Activated naive CD4-positive, alpha-beta T cell treated with anti-CD3 and anti-CD28 coated beads, Interleukin-2, amount 10 ng/mL, durations not matched to agents 7 days and 5 days (primary cell): ENCODE data around the gene HS3ST2.

ENCODE experiments used
- CTCF ChIA-PET: fragments of 350-600 bp; sonication (Branson Sonifier 250); formaldehyde crosslinking; loops from one replicate; lab custom pipeline; 2021; ENCODE audit warnings: antibody characterized with exemption; lab: Charles Lee
- DNase-seq: peaks from one replicate; pipeline ENCODE4 v3.0.0-alpha.2; 2020
- H3K27ac Mint-ChIP-seq: one replicate; pipeline ENCODE4 v1.8.0; 2021; ENCODE audit warnings: mild to moderate bottlenecking, moderate library complexity, mixed read lengths
- H3K27me3 Mint-ChIP-seq: one replicate; pipeline ENCODE4 v1.8.0; 2021; ENCODE audit warnings: mild to moderate bottlenecking, mixed read lengths
- H3K36me3 Mint-ChIP-seq: one replicate; pipeline ENCODE4 v1.8.0; 2021; ENCODE audit warnings: mixed read lengths
- H3K4me1 Mint-ChIP-seq: one replicate; pipeline ENCODE4 v1.8.0; 2021; ENCODE audit warnings: mixed read lengths
- H3K4me3 Mint-ChIP-seq: one replicate; pipeline ENCODE4 v1.8.0; 2021; ENCODE audit warnings: mild to moderate bottlenecking, moderate library complexity, mixed read lengths
- H3K9me3 Mint-ChIP-seq: one replicate; pipeline ENCODE4 v1.8.0; 2021; ENCODE audit warnings: mixed read lengths

The HS3ST2 gene

DNA sequence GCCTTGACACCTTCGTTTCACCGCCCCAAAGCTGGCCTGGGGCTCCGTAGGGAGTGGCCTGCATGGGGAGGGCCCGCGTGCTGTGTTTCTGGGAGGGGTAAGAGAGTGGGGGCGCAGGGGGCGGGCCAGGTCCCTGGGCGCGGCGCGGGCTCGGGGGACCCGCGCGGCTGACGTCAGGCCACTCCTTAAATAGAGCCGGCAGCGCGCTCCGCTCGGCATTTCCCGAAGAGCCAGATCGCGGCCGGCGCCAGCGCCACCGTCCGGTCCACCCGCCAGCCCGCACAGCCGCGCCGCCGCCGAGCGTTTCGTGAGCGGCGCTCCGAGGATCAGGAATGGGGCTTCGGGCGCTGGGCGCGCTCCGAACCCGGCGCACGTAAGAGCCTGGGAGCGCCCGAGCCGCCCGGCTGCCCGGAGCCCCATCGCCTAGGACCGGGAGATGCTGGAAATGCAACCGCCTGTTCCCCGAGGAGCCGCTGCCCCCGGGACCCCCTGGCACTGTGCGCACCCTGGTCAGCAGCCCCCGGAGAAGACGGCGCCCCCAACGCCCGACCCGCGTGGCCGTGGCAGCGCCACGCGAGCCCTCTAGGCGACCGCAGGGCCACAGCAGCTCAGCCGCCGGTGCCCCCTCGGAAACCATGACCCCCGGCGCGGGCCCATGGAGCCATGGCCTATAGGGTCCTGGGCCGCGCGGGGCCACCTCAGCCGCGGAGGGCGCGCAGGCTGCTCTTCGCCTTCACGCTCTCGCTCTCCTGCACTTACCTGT is at the start of gene HS3ST2:
Gene HS3ST2 (plus strand): TSS at position 215 of the 763 bp plus-strand sequence. CDS start 449 bp downstream, at position 664.
- Mint-ChIP-seq H3K4me3 (peak within 1 kb of the TSS; percentile 26), H3K27ac (no peak within 1 kb of the TSS)
- CTCF ChIA-PET: no interaction called here

GRCh38 chr16:22764662-22765327 is 49.2 kb upstream of the HS3ST2 start:
- no peak overlapping the region for H3K4me3 Mint-ChIP-seq
- no peaks in the 10 kb centered on the region for H3K9me3 Mint-ChIP-seq
- H3K4me1 Mint-ChIP-seq: no peaks in the 10 kb centered on the region
- H3K36me3 Mint-ChIP-seq: no peaks in the 10 kb centered on the region
- H3K27ac Mint-ChIP-seq: no peak overlapping the region
- CTCF ChIA-PET: no interaction called here
- H3K27me3 Mint-ChIP-seq: no peaks in the 10 kb centered on the region
- DNase-seq: no peak

More for the DNA sequence above, at the start of gene HS3ST2:
- Mint-ChIP-seq H3K9me3 (peaks cover 2% of the 10 kb centered on the region), H3K4me1 (peaks cover 6% of the 10 kb centered on the region), H3K36me3 (no peaks in the 10 kb centered on the region), H3K27me3 (peaks cover 42% of the 10 kb centered on the region)
- no peak for DNase-seq

DNA sequence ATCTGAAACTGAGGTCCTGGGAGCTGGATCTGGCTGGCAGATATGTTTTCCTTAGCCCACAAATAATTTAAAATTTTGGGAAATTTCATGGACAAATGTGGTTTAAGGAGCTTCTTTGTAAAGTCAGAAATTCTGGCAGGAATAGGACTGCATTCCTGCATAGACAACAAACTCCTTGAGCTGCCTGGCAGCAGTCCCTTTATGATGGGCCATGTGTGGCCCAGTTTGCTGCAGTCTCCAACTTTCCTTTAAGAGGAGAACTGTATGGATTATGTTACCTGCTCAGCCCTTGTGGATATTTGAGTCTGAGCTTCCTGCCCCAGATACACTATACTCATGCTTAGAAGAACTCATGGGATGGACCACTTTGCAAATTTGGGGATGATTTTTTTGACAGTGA is 48.5 kb upstream of the HS3ST2 start:
- Mint-ChIP-seq H3K27ac (no peak overlapping the region), H3K4me1 (no peaks in the 10 kb centered on the region), H3K4me3 (no peak overlapping the region), H3K9me3 (no peaks in the 10 kb centered on the region), H3K27me3 (no peaks in the 10 kb centered on the region), H3K36me3 (no peaks in the 10 kb centered on the region)
- CTCF ChIA-PET: no interaction called here
- DNase-seq: no peak

DNA sequence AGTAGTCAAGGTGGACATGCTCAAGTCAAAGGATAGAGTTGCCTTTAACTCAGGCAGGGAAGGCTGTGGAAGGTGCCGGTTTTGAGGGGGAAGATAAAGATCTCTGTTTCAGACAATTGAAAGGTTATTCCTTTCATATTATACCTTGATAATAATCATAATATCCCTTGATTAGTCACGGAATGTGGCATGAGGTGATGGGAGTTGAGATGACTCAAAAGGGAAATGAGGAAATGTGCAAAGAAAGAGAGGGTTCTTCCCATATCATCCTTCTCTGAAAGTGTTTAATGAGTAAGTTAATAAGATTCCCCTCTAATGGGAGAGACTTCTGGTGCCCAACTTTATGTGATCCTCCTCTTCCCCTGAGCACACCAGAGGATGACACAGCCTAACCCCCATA is 43.1 kb upstream of the HS3ST2 start:
- no peak overlapping the region for H3K4me3 Mint-ChIP-seq
- no peak overlapping the region for H3K27ac Mint-ChIP-seq
- H3K27me3 Mint-ChIP-seq: peaks cover 11% of the 10 kb centered on the region
- no peak for DNase-seq
- H3K36me3 Mint-ChIP-seq: no peaks in the 10 kb centered on the region
- CTCF ChIA-PET: no interaction called here
- no peaks in the 10 kb centered on the region for H3K4me1 Mint-ChIP-seq
- H3K9me3 Mint-ChIP-seq: no peaks in the 10 kb centered on the region

DNA sequence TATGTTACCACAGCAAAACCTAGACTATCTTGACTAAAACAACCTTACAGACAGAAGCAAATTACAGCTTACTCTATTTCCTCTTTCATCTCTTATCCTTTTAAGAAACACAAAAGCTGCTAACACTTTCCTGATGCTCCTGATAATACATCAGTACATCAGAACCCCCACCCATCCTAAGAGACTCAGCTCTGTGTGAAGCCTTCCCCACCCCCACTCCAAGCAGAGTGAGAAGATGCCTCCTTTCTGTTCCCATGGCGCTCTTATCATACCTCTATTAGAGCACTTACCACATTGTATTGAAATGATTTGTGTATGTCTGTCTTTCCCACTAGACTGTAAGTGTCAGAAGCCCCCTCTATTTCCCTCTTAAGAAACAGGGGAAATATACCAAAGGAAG is 42.4 kb upstream of the HS3ST2 start:
- Mint-ChIP-seq H3K9me3 (no peaks in the 10 kb centered on the region), H3K27ac (no peak overlapping the region), H3K4me3 (no peak overlapping the region), H3K36me3 (no peaks in the 10 kb centered on the region), H3K4me1 (no peaks in the 10 kb centered on the region), H3K27me3 (peaks cover 11% of the 10 kb centered on the region)
- no peak for DNase-seq
- CTCF ChIA-PET: no interaction called here

- CTCF ChIA-PET: no interaction called here
- peaks cover 15% of the 10 kb centered on the region for H3K27me3 Mint-ChIP-seq
- no peaks in the 10 kb centered on the region for H3K4me1 Mint-ChIP-seq
- no peak for DNase-seq
- no peaks in the 10 kb centered on the region for H3K36me3 Mint-ChIP-seq
- no peak overlapping the region for H3K27ac Mint-ChIP-seq
- no peak overlapping the region for H3K4me3 Mint-ChIP-seq
- no peaks in the 10 kb centered on the region for H3K9me3 Mint-ChIP-seq
Measured at GRCh38 chr16:22775220-22775922, 38.6 kb upstream of the HS3ST2 start.

- DNase-seq: no peak
- Mint-ChIP-seq H3K4me3 (no peak overlapping the region), H3K4me1 (no peaks in the 10 kb centered on the region), H3K27ac (no peak overlapping the region), H3K9me3 (no peaks in the 10 kb centered on the region), H3K27me3 (peaks cover 11% of the 10 kb centered on the region), H3K36me3 (no peaks in the 10 kb centered on the region)
- CTCF ChIA-PET: no interaction called here
Measured at GRCh38 chr16:22781480-22781879, 32.5 kb upstream of the HS3ST2 start.

DNA sequence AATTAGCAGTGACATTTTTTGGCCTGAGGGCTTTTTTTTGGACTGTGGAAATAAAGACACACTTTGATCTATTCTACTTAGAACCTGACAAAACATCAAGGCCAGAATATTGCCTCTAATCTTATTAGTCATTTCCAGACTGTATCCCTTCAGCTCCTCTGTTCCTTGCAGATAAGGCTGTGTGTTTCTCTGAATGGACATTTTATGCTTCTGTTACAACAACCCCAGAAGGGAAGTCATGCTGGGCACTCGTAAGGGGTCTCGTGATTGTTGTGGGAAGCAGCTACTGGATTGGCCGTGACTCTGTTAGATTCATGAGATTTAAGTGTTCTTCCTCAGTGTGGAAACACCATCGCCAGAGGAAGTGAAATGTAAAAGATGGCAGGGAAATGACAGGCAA is 31.6 kb upstream of the HS3ST2 start:
- peaks cover 11% of the 10 kb centered on the region for H3K27me3 Mint-ChIP-seq
- no peaks in the 10 kb centered on the region for H3K4me1 Mint-ChIP-seq
- CTCF ChIA-PET: interaction anchor here (0.6 kb wide), 1 partner anchor 1199 kb away, joined by 3 read pairs; no protein-coding TSS in a partner anchor
- DNase-seq: no peak
- H3K9me3 Mint-ChIP-seq: no peaks in the 10 kb centered on the region
- H3K36me3 Mint-ChIP-seq: no peaks in the 10 kb centered on the region
- no peak overlapping the region for H3K27ac Mint-ChIP-seq
- H3K4me3 Mint-ChIP-seq: no peak overlapping the region

DNA sequence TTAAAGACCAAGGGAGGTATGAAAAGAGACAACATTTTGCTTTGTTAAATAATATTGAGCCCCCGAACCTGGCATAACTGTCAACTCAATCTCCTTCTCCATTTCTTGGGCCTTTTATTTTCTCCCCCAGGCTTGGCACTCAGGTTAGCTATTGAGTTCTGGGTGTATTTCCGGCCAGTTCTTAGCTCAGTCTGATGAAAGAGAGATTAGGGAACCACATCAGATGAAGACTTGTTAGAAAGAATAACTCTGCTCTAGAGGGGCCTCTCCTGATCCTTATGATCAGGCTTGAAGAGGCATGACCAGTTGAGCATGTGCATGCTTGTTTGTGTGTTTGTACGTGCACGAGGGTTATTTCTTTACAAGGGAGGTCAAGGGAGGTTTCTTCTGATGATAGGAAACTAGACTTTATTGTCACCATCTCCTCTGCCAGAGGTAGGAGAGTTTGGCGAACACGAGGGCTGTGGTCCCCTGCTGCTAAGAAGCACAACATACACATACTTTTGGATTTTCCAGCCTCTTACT is 29.2 kb upstream of the HS3ST2 start:
- Mint-ChIP-seq H3K4me1 (peaks cover 4% of the 10 kb centered on the region), H3K9me3 (no peaks in the 10 kb centered on the region), H3K27ac (no peak overlapping the region), H3K27me3 (peaks cover 7% of the 10 kb centered on the region), H3K4me3 (no peak overlapping the region), H3K36me3 (no peaks in the 10 kb centered on the region)
- CTCF ChIA-PET: no interaction called here
- no peak for DNase-seq

DNA sequence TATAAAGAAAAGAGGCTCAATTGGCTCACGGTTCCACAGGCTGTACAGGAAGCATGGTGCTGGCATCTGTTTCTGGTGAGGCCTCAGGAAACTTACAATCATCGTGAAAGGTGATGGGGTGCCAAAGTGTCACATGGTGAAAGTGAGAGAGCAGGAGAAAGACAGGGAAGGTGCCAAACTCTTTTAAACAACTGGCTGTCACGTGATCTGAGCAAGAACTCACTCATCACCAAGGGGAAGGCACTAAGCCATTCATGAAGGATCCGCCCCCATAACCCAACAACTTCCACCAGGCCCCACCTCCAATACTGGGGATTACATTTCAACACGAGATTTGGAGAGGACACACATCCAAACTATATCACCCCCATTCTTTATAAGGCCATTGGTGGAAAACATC is 28.4 kb upstream of the HS3ST2 start:
- Mint-ChIP-seq H3K27ac (no peak overlapping the region), H3K27me3 (peaks cover 7% of the 10 kb centered on the region), H3K4me3 (no peak overlapping the region), H3K9me3 (no peaks in the 10 kb centered on the region), H3K4me1 (peaks cover 4% of the 10 kb centered on the region), H3K36me3 (no peaks in the 10 kb centered on the region)
- no peak for DNase-seq
- CTCF ChIA-PET: no interaction called here

DNA sequence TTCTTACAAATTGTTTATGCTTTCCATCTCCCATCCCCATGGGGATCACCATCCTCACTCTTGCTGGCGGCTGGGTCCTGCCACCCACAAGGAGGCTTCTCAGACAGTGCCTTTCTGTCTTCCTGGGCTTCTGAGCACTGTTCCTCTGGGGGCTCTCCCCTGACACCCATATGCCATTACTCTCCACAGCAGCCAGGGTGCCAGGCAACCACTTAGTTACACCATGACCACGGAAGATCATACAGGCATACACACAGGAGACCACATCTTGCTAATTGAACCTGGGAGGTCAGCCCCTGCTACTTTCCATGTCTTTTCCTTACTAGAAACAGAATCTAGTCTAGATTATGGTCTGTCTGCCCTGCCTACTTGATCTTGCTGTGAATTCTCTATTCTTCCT is 27.7 kb upstream of the HS3ST2 start:
- no peaks in the 10 kb centered on the region for H3K36me3 Mint-ChIP-seq
- H3K4me3 Mint-ChIP-seq: no peak overlapping the region
- no peaks in the 10 kb centered on the region for H3K9me3 Mint-ChIP-seq
- CTCF ChIA-PET: no interaction called here
- DNase-seq: no peak
- H3K27ac Mint-ChIP-seq: no peak overlapping the region
- peaks cover 4% of the 10 kb centered on the region for H3K4me1 Mint-ChIP-seq
- peaks cover 7% of the 10 kb centered on the region for H3K27me3 Mint-ChIP-seq

DNA sequence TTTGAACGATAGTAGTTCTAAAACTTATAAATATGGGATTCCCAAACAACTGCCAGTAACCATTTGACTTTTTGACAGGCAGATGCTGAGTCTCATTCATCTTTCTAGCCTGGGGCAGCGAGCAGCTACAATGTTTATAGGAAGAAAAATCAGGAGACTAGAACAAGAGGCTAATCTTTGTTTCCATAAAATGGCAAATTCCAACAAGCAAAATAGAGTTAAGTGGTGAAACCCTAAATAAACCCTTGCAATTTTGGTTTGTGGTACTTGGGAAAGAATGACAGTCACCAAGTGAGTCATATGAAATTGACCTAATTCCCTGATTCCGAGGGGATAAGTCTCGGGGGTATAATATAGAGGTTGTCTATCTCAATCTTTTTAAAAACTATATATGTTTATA is 27.3 kb upstream of the HS3ST2 start:
- DNase-seq: no peak
- Mint-ChIP-seq H3K27ac (no peak overlapping the region), H3K4me1 (peaks cover 4% of the 10 kb centered on the region), H3K4me3 (no peak overlapping the region), H3K9me3 (no peaks in the 10 kb centered on the region), H3K27me3 (peaks cover 7% of the 10 kb centered on the region), H3K36me3 (no peaks in the 10 kb centered on the region)
- CTCF ChIA-PET: no interaction called here

- H3K36me3 Mint-ChIP-seq: no peaks in the 10 kb centered on the region
- no peak overlapping the region for H3K27ac Mint-ChIP-seq
- no peak overlapping the region for H3K4me3 Mint-ChIP-seq
- DNase-seq: no peak
- H3K9me3 Mint-ChIP-seq: no peaks in the 10 kb centered on the region
- CTCF ChIA-PET: no interaction called here
- H3K27me3 Mint-ChIP-seq: peaks cover 3% of the 10 kb centered on the region
- peaks cover 4% of the 10 kb centered on the region for H3K4me1 Mint-ChIP-seq
Measured at GRCh38 chr16:22787466-22788192, 26.3 kb upstream of the HS3ST2 start.

- peaks cover 4% of the 10 kb centered on the region for H3K4me1 Mint-ChIP-seq
- CTCF ChIA-PET: no interaction called here
Measured at GRCh38 chr16:22788193-22788530, 25.8 kb upstream of the HS3ST2 start.

More at GRCh38 chr16:22788193-22788530, 25.8 kb upstream of the HS3ST2 start:
- H3K27me3 Mint-ChIP-seq: peaks cover 3% of the 10 kb centered on the region
- H3K4me3 Mint-ChIP-seq: no peak overlapping the region
- no peaks in the 10 kb centered on the region for H3K36me3 Mint-ChIP-seq
- DNase-seq: no peak
- no peak overlapping the region for H3K27ac Mint-ChIP-seq
- no peaks in the 10 kb centered on the region for H3K9me3 Mint-ChIP-seq
